H1 (cell line): ENCODE results near the gene IL17A. TPM values are rescaled to one million over a fixed set of nuclear protein-coding genes. Genes with fewer than 3 reads are reported as not detected.

Source experiments
- CTCF ChIA-PET: fragments of 300-600 bp; sonication (Branson Sonifier 250); formaldehyde crosslinking; loops from one replicate; lab custom pipeline; 2021; ENCODE audit not compliant: partially characterized antibody; lab: Charles Lee
- POLR2A ChIA-PET: fragments of 300-600 bp; sonication (Branson Sonifier 250); formaldehyde crosslinking; loops from one replicate; lab custom pipeline; 2021; ENCODE audit warnings: inconsistent platforms; ENCODE audit not compliant: partially characterized antibody; lab: Charles Lee
- DNase-seq, 2 experiments: peaks; one replicate each; pipeline versions ENCODE4 v3.0.0 to v3.0.0-alpha.2; 2010 to 2022; ENCODE audit warnings: low spot score in 2 of 2, low read depth in 1 of 2, mixed read lengths in 1 of 2
- FAIRE-seq: peaks from 2 replicates; lab custom pipeline; 2011; peaks lifted over from hg19 to GRCh38; lab: Jason Lieb, UNC
- H2AFZ ChIP-seq: 2 replicates; pipeline ENCODE4 v1.8.1; 2012; ENCODE audit warnings: low read length, inconsistent platforms
- H2AK5ac ChIP-seq: 2 replicates; pipeline ENCODE4 v1.6.1; 2013; ENCODE audit warnings: low read depth, low read length
- H2BK120ac ChIP-seq: replicated peaks from 2 replicates; pipeline ENCODE3; 2013; ENCODE audit warnings: low read depth, low read length, inconsistent platforms
- H2BK12ac ChIP-seq: 2 replicates; pipeline ENCODE4 v1.6.1; 2013; ENCODE audit warnings: low read depth, low read length
- H2BK15ac ChIP-seq: 2 replicates; pipeline ENCODE4 v1.6.1; 2013; ENCODE audit warnings: low read length
- H2BK20ac ChIP-seq: 2 replicates; pipeline ENCODE4 v1.6.1; 2013; ENCODE audit warnings: low read length
- H2BK5ac ChIP-seq: 2 replicates; pipeline ENCODE4 v1.6.1; 2013; ENCODE audit warnings: low read depth, low read length
- H3K14ac ChIP-seq: 2 replicates; pipeline ENCODE4 v1.6.1; 2013; ENCODE audit warnings: inconsistent platforms; ENCODE audit not compliant: insufficient read length
- H3K18ac ChIP-seq: 2 replicates; pipeline ENCODE4 v1.6.1; 2013; ENCODE audit warnings: low read length; ENCODE audit errors: extremely low read depth
- H3K23ac ChIP-seq: 2 replicates; pipeline ENCODE4 v1.6.1; 2013; ENCODE audit warnings: inconsistent platforms; ENCODE audit not compliant: insufficient read length
- H3K23me2 ChIP-seq: 2 replicates; pipeline ENCODE4 v1.6.1; 2013; ENCODE audit warnings: low read depth, low read length
- H3K27ac ChIP-seq: 2 replicates; pipeline ENCODE4 v1.6.1; 2011; ENCODE audit warnings: low read depth, low read length, inconsistent platforms
- H3K27me3 ChIP-seq, 4 experiments: replicated peaks in 1 of 4; 1 replicate in 1 of 4; 2 replicates in 3 of 4; pipeline versions ENCODE4 v1.6.1 to v1.8.1; 2011 to 2013; ENCODE audit warnings: low read length in 3 of 4, mild to moderate bottlenecking in 3 of 4, inconsistent platforms in 2 of 4, mixed read lengths in 2 of 4, moderate library complexity in 1 of 4; ENCODE audit not compliant: control insufficient read depth in 3 of 4, insufficient read depth in 3 of 4; ENCODE audit errors: extremely low read depth in 1 of 4
- H3K36me3 ChIP-seq, 4 experiments: 2 replicates each; pipeline versions ENCODE4 v1.6.1 to v1.8.1; 2011 to 2013; ENCODE audit warnings: mild to moderate bottlenecking in 4 of 4, low read length in 3 of 4, moderate library complexity in 2 of 4, control low read depth in 1 of 4, inconsistent platforms in 1 of 4; ENCODE audit not compliant: insufficient read depth in 4 of 4, control insufficient read depth in 2 of 4
- H3K4ac ChIP-seq: replicated peaks from 2 replicates; pipeline ENCODE3; 2013; ENCODE audit warnings: low read length, low read depth, mixed read lengths, inconsistent platforms; ENCODE audit not compliant: insufficient read length
- H3K4me1 ChIP-seq, 4 experiments: replicated peaks in 1 of 4; 1 replicate in 1 of 4; 2 replicates in 3 of 4; pipeline versions ENCODE4 v1.6.1 to v1.8.1; 2011 to 2013; ENCODE audit warnings: low read length in 3 of 4, inconsistent platforms in 2 of 4, mixed read lengths in 1 of 4; ENCODE audit not compliant: insufficient read depth in 4 of 4, control insufficient read depth in 3 of 4
- H3K4me2 ChIP-seq, 2 experiments: 2 replicates each; pipeline versions ENCODE4 v1.6.1 to v1.8.1; 2011 to 2013; ENCODE audit warnings: low read depth in 2 of 2, low read length in 2 of 2, control low read depth in 1 of 2, inconsistent platforms in 1 of 2, mild to moderate bottlenecking in 1 of 2; ENCODE audit not compliant: insufficient read depth in 1 of 2
- H3K4me3 ChIP-seq, 4 experiments: fragments of 200-600, 300-600 bp in 1 of 4; sonication (generic), shearing (Covaris generic), sonication (Bioruptor Twin) in 1 of 4; 2 replicates each; pipeline versions ENCODE4 v1.5.1 to v1.8.1; 2011 to 2016; ENCODE audit warnings: low read length in 4 of 4, low read depth in 3 of 4, control low read depth in 2 of 4, inconsistent platforms in 2 of 4, mild to moderate bottlenecking in 2 of 4, mixed read lengths in 1 of 4, moderate library complexity in 1 of 4; ENCODE audit not compliant: insufficient read depth in 2 of 4; ENCODE audit errors: extremely low read depth in 1 of 4
- H3K56ac ChIP-seq: replicated peaks from 2 replicates; pipeline ENCODE3; 2013; ENCODE audit warnings: low read depth, mild to moderate bottlenecking, mixed read lengths, low read length, inconsistent platforms; ENCODE audit not compliant: insufficient read length
- H3K79me1 ChIP-seq: 2 replicates; pipeline ENCODE4 v1.6.1; 2013; ENCODE audit warnings: low read depth, low read length, control low read depth
- H3K79me2 ChIP-seq, 2 experiments: 2 replicates each; pipeline versions ENCODE4 v1.6.1 to v1.8.1; 2012 to 2013; ENCODE audit warnings: low read length in 2 of 2, mild to moderate bottlenecking in 2 of 2, inconsistent platforms in 1 of 2; ENCODE audit not compliant: insufficient read depth in 2 of 2, control insufficient read depth in 1 of 2
- H3K9ac ChIP-seq, 4 experiments: replicated peaks in 1 of 4; 1 replicate in 1 of 4; 2 replicates in 3 of 4; pipeline versions ENCODE4 v1.6.1 to v1.8.1; 2011 to 2013; ENCODE audit warnings: low read depth in 3 of 4, low read length in 3 of 4, control low read depth in 2 of 4, mild to moderate bottlenecking in 2 of 4, moderate library complexity in 2 of 4, inconsistent platforms in 1 of 4; ENCODE audit errors: extremely low read depth in 1 of 4
- H3K9me3 ChIP-seq, 2 experiments: 2 replicates each; pipeline versions ENCODE4 v1.6.1 to v1.8.1; 2012 to 2013; ENCODE audit warnings: mild to moderate bottlenecking in 2 of 2, moderate library complexity in 2 of 2, control low read depth in 1 of 2, inconsistent platforms in 1 of 2, low read depth in 1 of 2, low read length in 1 of 2, mixed read lengths in 1 of 2; ENCODE audit not compliant: insufficient read depth in 2 of 2
- H4K20me1 ChIP-seq, 2 experiments: replicated peaks in 1 of 2; 2 replicates each; pipeline versions ENCODE3 to v1.8.1; 2011 to 2013; ENCODE audit warnings: inconsistent platforms in 2 of 2, low read length in 2 of 2, mild to moderate bottlenecking in 1 of 2; ENCODE audit not compliant: insufficient read depth in 2 of 2, control insufficient read depth in 1 of 2
- H4K5ac ChIP-seq: 2 replicates; pipeline ENCODE4 v1.6.1; 2013; ENCODE audit warnings: low read length, low read depth, mixed read lengths, inconsistent platforms; ENCODE audit not compliant: insufficient read length
- H4K8ac ChIP-seq: 2 replicates; pipeline ENCODE4 v1.8.0; 2013; ENCODE audit warnings: mild to moderate bottlenecking, moderate library complexity, low read length, inconsistent platforms; ENCODE audit not compliant: insufficient read depth; ENCODE audit errors: extremely low read depth
- H4K91ac ChIP-seq: replicated peaks from 2 replicates; pipeline ENCODE3; 2013; ENCODE audit warnings: low read length, mixed read lengths, inconsistent platforms; ENCODE audit not compliant: insufficient read length
- HDAC6 ChIP-seq: IDR thresholded peaks from one replicate; pipeline ENCODE4 v1.7.1; 2012; ENCODE audit warnings: low read depth, mild to moderate bottlenecking, inconsistent platforms, low read length, moderate library complexity
- MAFK ChIP-seq: IDR thresholded peaks from 2 replicates; pipeline ENCODE4 v1.6.1; 2012; ENCODE audit warnings: low read depth, mild to moderate bottlenecking, improper control_type of control experiment, low read length
- POLR2A ChIP-seq, 2 experiments: IDR thresholded peaks; 1 replicate in 1 of 2; 2 replicates in 1 of 2; pipeline ENCODE4 v1.6.1; 2011; ENCODE audit warnings: low read depth in 2 of 2, low read length in 2 of 2, mild to moderate bottlenecking in 2 of 2; ENCODE audit errors: control extremely low read depth in 1 of 2
- RBBP5 ChIP-seq: IDR thresholded peaks from 2 replicates; pipeline ENCODE4 v1.7.1; 2012; ENCODE audit warnings: low read depth, mild to moderate bottlenecking, inconsistent platforms, low read length, moderate library complexity, borderline replicate concordance
- SP2 ChIP-seq: IDR thresholded peaks from 2 replicates; pipeline ENCODE4 v1.6.1; 2012; ENCODE audit warnings: mild to moderate bottlenecking, low read length, inconsistent platforms
- TEAD4 ChIP-seq: IDR thresholded peaks from 2 replicates; pipeline ENCODE4 v1.6.1; 2012; ENCODE audit warnings: low read depth, low read length, inconsistent platforms, mixed read lengths
- WGBS, 2 experiments: shearing (Covaris generic) in 1 of 2; methylation state at CpG; one replicate each; pipeline versions ENCODE4 v1.1.6 to v1.1.7; 2013 to 2015; ENCODE audit warnings: low lambda C conversion rate in 2 of 2, mixed read lengths in 2 of 2, inconsistent platforms in 1 of 2, low coverage in 1 of 2, missing lambda C conversion rate in 1 of 2; ENCODE audit not compliant: insufficient replicate concordance in 2 of 2, insufficient coverage in 1 of 2, insufficient read length in 1 of 2; ENCODE audit errors: extremely low coverage in 1 of 2, missing lambda C conversion rate in 1 of 2; 5-methylcytosine and 5-hydroxymethylcytosine counted together
- polyA plus RNA-seq, 7 experiments: library from polyadenylated mRNA; depleted of rRNA in 3 of 7; stranded (reverse) in 5 of 7; unstranded in 2 of 7; fragments of >200 nt in 5 of 7; fragments of 200-250 nt in 2 of 7; gene quantifications; 1 replicate in 5 of 7; 2 replicates in 1 of 7; 4 replicates in 1 of 7; pipeline versions ENCODE4 v1.2.1 to v1.2.3, GENCODE V29; 2011 to 2013; ENCODE audit warnings: missing spikeins in 2 of 7, mixed read lengths in 2 of 7
- total RNA-seq: library from RNA; stranded (reverse); fragmentation: NEBNext Ultra II Directional; extraction: Animal tissue kit (Norgen Biotek cat#: 25700); gene quantifications from 2 replicates; pipeline ENCODE4 v1.2.1, GENCODE V29; 2021

The IL17A gene
- total and polyA plus RNA-seq, 2 of the 8 experiments (the other 6 are each of a cell fraction or from before 2014, with no cell fraction given) = not detected

GRCh38 chr6:52141596-52141995, 44.6 kb upstream of the IL17A start:
- Histone ChIP-seq H3K9ac (no peak overlapping the region), H2AFZ (no peak overlapping the region), H3K9me3 (no peaks in the 10 kb centered on the region), H3K79me2 (no peaks in the 10 kb centered on the region), H3K79me1 (no peaks in the 10 kb centered on the region), H3K14ac (no peak overlapping the region), H2BK120ac (no peak overlapping the region), H2BK5ac (no peak overlapping the region), H4K91ac (no peak overlapping the region), H3K27ac (no peak overlapping the region), H3K4me1 (peaks cover 3 to 8% (median 5%) of the 10 kb centered on the region in 4 experiments; a peak in 5 of 7 replicates), H2BK20ac (no peak overlapping the region), H3K18ac (no peak overlapping the region), H3K4ac (no peak overlapping the region), H3K36me3 (no peaks in the 10 kb centered on the region), H2AK5ac (no peak overlapping the region), H3K23me2 (no peaks in the 10 kb centered on the region), H2BK12ac (no peak overlapping the region), H3K23ac (no peak overlapping the region), H3K27me3 (peaks cover 0 to 2% (median 0%) of the 10 kb centered on the region in 4 experiments; a peak in 2 of 7 replicates), H4K20me1 (no peaks in the 10 kb centered on the region), H4K5ac (no peak overlapping the region), H4K8ac (no peak overlapping the region), H3K56ac (no peak overlapping the region), H2BK15ac (no peak overlapping the region), H3K4me3 (no peak overlapping the region), H3K4me2 (no peak overlapping the region)
- 91% methylated on average over 1 of the region's 1 CpG; no CpG with 5 or more reads in 1 of the 2 experiments for WGBS, 2 experiments
- CTCF ChIA-PET = no interaction called here
- no peak for FAIRE-seq
- POLR2A ChIA-PET = no interaction called here
- TF ChIP-seq SP2 = no peak
- TF ChIP-seq MAFK = no peak
- no peak for TF ChIP-seq RBBP5
- no peak for TF ChIP-seq TEAD4
- no peak for TF ChIP-seq HDAC6
- TF ChIP-seq POLR2A (IDR thresholded peaks at IDR 0.05; ENCODE audit: control extremely low read depth in 1 of 2, low read depth in 2 of 2, low read length in 2 of 2) = no peak
- no peak for DNase-seq
